GM19328 (cell line): ENCODE data around the gene DLG2.

ENCODE experiments used
- ATAC-seq: cut with Tn5 transposase; IDR thresholded peaks from one replicate; pipeline ENCODE4 v1.9.1; 2021; ENCODE audit warnings: mild to moderate bottlenecking, moderate library complexity; ENCODE audit not compliant: unreplicated experiment

Gene DLG2

DNA sequence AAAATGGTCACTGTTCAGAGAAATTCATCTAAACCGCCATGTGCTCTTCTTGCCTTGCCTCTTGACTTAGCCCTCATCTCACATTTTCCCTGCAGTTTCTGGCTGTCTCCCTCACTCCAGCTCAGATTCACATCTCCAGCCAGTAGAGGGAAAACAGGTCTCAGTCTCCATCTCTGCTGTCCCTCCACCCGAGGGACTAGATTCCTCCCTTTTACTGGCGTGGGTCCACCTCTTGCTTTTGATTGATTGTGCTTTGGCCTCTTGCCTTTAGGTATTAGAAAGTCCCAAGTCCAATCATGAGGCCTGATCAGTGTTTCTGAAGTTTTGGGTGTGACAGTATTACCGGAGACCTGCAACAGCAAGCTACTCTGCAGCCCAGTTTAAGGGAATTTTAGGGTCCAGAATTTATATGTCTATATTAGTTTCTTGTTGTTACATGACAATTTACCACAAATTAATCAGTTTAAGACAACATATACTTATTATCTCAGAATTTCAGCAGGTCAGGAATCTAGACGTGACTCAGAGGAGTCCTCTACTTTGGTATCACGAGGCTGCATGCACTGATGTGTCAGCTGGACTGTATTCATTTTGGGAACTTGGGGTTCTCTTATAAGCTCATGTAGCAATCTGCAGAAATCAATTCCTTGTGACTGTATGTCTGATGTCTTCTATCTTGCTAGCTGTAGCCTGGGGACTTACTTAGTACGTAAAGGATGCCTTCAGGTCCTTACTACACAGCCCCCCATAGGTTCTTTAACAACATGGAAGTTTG lies 1535.7 kb downstream of the DLG2 start:
- ATAC-seq = no peak

DNA sequence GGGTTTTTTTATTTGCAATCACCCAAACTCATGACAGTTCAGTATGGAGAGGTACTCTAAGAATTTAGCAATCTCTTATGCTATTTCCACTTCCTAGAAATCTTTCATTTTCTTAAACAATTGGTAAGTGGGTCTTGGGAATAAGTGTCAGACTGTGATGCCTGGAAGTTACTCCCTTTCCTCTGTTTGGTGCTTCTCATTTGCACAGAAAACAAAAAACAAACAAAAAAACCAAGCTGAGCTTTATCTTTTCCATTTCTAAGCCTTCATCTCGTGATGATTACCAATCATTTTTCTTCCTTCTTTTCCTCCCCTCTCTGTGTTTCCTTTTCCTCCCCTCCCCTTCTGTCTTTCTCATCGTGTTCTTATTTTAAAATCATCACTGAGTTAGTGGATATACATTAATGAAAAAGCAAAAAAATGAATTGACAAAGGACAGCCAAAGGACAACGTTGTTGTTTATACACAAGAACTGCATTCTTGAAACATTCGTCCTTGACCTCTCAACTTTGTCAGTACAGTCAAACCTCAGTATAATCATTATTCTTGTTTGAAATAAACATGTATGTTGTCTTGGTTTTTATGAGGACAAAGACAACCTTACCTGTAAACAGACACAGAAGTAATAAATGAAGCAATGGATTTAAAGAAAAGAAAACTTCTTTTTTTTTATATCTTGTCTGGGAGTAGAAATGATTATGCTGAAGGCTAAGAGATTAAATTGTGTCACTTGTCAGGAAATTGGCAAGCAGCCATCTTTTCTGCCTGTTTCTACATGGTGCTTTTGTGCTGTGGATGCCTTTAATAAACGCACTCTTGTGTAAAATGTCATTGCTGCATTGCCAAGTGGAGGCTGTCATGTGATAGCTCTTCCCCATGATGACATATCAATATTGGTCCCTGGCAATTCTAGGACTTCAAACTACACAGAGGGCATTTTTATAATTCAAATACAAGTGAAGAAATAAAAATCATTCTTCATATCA lies 1537.8 kb downstream of the DLG2 start:
- ATAC-seq = no peak

GRCh38 chr11:84071851-84072250 lies 1555.3 kb downstream of the DLG2 start:
- no peak for ATAC-seq

GRCh38 chr11:84069048-84069447 lies 1558.1 kb downstream of the DLG2 start:
- no peak for ATAC-seq

DNA sequence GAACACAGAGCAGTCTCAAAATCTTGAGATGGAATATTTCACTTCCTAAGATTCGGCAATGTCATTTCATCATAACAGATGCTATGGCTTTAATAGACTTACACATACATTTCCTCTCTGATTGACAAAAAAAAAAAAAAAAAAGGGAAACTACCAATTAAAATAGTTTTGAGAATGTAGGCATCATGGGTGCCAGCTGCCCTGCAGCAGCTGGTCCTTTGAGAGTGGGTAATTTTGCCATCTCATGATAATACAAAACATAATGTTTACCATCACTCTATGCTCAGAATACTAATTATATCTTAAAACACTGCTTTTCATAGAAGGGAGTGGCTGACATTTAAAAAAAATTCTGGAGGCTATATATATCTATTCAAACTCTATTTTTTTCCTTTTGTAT lies 1565.4 kb downstream of the DLG2 start:
- ATAC-seq = no peak

- no peak for ATAC-seq
These were observed 1570.3 kb downstream of the DLG2 start for GRCh38 chr11:84056653-84057376.

GRCh38 chr11:84045146-84045545 lies 1582.0 kb downstream of the DLG2 start:
- ATAC-seq = no peak

DNA sequence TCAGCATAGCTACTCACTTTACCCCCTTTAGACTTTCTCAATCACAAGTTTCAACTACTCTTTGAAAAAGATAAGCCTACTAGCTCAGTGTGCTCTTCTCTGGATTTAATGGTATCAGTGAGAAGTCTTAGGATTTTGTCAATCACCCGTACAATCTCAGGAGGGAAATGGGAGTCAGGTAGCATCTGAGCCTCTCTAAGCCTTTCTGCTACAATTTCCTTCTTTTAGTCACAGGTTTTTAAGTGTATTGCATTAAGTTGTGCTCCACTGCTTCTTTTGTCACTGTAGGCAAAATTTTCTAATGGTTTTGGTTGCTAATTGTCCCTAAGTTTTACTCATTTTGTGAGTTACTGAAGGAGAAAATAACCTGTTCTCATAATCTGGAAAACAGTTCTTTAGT lies 1582.4 kb downstream of the DLG2 start:
- ATAC-seq = no peak

- no peak for ATAC-seq
These were observed 1590.4 kb downstream of the DLG2 start for GRCh38 chr11:84036664-84037194.

GRCh38 chr11:84035645-84036044 lies 1591.5 kb downstream of the DLG2 start:
- no peak for ATAC-seq

DNA sequence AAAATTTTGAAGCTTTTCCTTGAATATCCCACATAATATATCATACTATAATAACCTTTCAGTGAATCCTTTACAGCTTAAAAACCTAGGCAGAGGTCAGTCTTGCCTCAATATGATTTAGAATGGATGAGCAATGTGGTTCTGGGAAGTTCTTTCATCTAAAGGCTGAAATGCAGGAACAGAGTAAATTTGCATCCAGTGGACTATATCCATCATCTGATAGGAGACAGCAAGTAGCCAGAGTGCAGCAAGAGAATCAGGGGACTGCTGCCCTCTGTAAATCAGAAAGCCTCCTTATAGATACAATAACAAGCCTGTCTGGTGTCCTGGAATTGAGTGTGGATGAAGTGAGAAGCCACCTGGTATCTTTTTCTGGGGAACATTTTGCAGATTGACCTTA lies 1592.7 kb downstream of the DLG2 start:
- no peak for ATAC-seq

DNA sequence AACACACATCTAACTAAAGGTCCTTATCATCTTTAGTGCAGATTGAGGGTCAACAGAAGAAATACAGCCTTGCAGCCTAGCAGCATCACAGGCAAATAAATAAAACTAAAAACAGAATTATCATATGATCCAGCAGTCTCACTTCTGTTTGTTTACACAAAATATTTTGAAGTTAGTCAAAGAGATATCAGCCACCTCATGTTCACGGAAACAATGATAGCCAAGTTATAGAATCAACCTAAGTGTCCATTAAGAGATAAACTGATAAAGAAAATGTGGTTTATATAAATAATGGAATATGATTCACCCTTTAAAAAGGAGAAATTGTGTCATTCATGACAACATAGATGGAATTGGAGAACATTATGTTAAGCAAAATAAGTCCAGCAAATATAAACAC lies 1602.9 kb downstream of the DLG2 start:
- no peak for ATAC-seq

- ATAC-seq = no peak
These were observed 1604.4 kb downstream of the DLG2 start for GRCh38 chr11:84022695-84023094.

GRCh38 chr11:84022201-84022600 lies 1604.9 kb downstream of the DLG2 start:
- no peak for ATAC-seq

GRCh38 chr11:84021291-84021690 lies 1605.9 kb downstream of the DLG2 start:
- no peak for ATAC-seq

- no peak for ATAC-seq
These were observed 1607.5 kb downstream of the DLG2 start for GRCh38 chr11:84019571-84020194.

- no peak for ATAC-seq
These were observed 1612.6 kb downstream of the DLG2 start for GRCh38 chr11:84014539-84014938.

GRCh38 chr11:84012171-84012826 lies 1614.8 kb downstream of the DLG2 start:
- no peak for ATAC-seq

DNA sequence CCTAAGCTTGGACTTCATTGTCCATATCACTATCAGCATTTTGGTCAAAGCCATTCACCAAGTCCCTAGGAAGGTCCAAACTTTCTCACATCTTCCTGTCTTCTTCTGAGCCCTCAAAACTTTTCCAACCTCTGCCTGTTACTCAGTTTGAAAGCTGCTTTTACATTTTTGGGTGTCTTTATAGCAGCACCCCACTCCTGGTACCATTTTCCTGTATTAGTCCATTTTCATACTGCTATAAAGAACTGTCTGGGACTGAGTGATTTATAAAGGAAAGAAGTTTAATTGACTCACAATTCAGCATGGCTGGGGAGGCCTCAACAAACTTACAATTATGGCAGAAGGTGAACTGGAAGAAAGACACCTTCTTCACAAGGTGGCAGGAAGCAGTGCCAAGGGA lies 1624.0 kb downstream of the DLG2 start:
- no peak for ATAC-seq

DNA sequence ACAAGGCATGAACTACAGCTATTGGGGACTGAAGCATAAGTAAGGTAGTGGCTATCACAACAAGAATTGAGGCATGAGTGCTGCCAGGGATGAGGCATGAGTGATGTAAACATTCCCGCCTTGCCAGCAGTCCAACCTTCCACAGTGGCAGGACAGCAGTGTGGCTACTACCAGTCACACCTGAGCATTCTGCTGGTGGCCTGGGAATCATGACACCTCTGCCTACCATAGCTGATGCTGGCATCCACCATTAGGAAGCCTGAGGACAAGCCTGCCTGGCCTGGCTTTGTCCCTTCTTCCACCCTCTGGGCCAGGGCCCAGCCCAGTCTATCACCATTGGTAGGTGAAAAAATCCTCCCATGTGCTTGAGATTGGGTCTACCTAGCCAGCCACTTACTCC lies 1628.2 kb downstream of the DLG2 start:
- ATAC-seq = no peak
